ENCODE data around the gene B3GNT4. TPM values are rescaled to one million over a fixed set of nuclear protein-coding genes. Genes with fewer than 3 reads are reported as not detected.

The B3GNT4 gene
- total and polyA plus RNA-seq, 2 of the 8 experiments (the other 6 are each of a cell fraction or from before 2014, with no cell fraction given): 1.1 to 1.4 TPM

DNA sequence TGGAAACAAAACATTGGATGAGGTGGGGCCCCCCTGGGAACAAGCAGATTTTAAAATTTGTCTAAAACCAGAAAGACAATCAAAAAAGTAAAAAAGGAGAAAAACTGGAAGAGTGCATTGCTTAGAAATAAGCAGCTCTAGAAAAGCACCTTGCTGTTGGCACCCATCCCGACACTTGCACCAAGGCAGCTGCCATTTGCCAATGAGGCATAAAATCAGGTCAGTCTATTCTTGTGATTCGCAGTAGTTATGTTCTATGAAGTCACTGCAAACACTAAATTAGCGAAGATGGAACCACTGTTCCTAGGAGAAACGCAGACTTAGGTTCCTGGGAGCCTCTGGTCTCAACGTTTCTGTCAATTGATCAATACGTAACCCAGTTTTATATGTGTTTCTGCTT, 46.5 kb downstream of the B3GNT4 start (continued):
- TF ChIP-seq USF2 (IDR thresholded peaks at IDR 0.05; ENCODE audit: low read length): no peak

All from H1 (cell line).